HUES48 (cell line): Measurements from ENCODE around the gene PON2.
"Not testable (repeated sequence)": the region's sequence is repeated elsewhere in the genome, so short reads cannot be mapped to it uniquely, and the experiment has no call there.

Source experiments
- H3K27ac ChIP-seq: one replicate; pipeline ENCODE4 v1.7.0; 2013; ENCODE audit warnings: low read depth, low read length, inconsistent platforms
- H3K27me3 ChIP-seq: 2 replicates; pipeline ENCODE4 v1.6.1; 2013; ENCODE audit warnings: mild to moderate bottlenecking, low read length; ENCODE audit not compliant: control insufficient read depth, insufficient read depth
- H3K36me3 ChIP-seq: 2 replicates; pipeline ENCODE4 v1.6.1; 2013; ENCODE audit warnings: low read length; ENCODE audit not compliant: control insufficient read depth, insufficient read depth
- H3K4me1 ChIP-seq: 2 replicates; pipeline ENCODE4 v1.6.1; 2013; ENCODE audit warnings: mild to moderate bottlenecking, low read length; ENCODE audit not compliant: control insufficient read depth, insufficient read depth
- H3K4me3 ChIP-seq: 2 replicates; pipeline ENCODE4 v1.5.1; 2013; ENCODE audit warnings: mild to moderate bottlenecking, low read depth, low read length
- H3K9ac ChIP-seq: 2 replicates; pipeline ENCODE4 v1.6.1; 2013; ENCODE audit warnings: mild to moderate bottlenecking, low read depth, low read length, moderate library complexity
- H3K9me3 ChIP-seq: 2 replicates; pipeline ENCODE4 v1.6.1; 2013; ENCODE audit warnings: low read length; ENCODE audit not compliant: control insufficient read depth, insufficient read depth

The PON2 gene

DNA sequence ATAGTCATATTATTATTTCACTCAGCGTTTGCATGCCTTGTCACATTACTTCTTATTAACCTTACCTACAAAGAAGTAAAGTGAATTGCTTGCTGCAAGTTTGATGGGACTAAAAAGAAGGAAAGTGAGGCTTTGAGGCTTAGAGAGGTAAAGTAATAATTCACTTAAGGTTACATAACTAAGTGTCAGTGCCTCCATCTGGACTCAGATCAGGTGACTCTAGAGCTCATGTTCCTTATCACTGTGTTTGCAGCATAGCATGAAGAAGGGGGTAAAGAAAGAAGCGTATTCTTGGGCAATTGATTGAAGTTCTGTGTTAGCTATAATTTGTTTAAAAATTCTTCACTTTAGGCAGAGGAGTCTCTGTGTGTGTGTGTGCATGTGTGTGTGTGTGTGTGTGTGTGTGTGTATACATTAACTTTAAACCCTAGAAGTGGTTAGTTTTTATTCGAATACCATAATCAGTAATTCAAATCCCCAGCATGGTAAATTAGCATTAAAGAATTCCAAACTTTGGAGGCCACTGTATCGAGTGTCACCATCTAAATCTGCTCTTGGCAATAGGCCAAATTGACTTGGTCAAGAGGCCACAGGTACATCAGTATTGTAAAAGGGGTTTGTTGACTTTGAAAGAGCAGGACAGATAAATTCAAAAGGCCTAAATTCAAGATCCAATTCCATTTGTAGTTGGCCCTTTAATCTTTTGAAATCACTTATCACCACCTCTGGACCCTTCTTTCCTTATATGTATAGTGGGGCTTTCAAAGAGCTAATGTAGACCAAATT is 36.5 kb downstream of the PON2 start:
- H3K27me3 ChIP-seq = peaks cover 11% of the 10 kb centered on the region
- peaks cover 4% of the 10 kb centered on the region; the same call in 1 of the 2 replicates for H3K36me3 ChIP-seq
- no peaks in the 10 kb centered on the region for H3K9me3 ChIP-seq
- no peaks in the 10 kb centered on the region for H3K4me1 ChIP-seq
- no peak overlapping the region for H3K27ac ChIP-seq
- H3K9ac ChIP-seq = no peak overlapping the region
- H3K4me3 ChIP-seq = no peak overlapping the region

DNA sequence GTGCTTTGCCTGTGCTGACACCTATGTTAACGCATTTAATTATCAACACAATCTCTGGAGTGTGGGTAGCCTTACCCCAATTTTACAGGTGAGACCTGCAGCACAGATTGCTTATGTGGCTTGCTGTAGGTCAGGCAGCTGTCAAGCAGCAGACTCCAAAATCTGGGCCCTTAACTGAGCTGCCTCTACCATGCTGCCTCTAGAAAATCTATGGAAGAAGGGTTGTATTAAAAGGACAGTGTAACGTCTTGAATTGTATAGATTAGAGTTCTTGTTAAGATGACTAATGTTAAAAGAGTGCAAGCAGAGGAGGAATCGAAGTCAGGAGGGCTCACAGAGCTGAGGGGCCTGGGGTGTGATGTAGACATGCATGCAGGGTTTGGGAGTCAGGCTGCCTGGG is 37.4 kb downstream of the PON2 start:
- Histone ChIP-seq H3K4me3 (peak overlapping the region; percentile 69; the same call in 1 of the 2 replicates), H3K27ac (no peak overlapping the region), H3K4me1 (no peaks in the 10 kb centered on the region), H3K9me3 (no peaks in the 10 kb centered on the region), H3K36me3 (no peaks in the 10 kb centered on the region), H3K9ac (no peak overlapping the region), H3K27me3 (peaks cover 11% of the 10 kb centered on the region)

- no peak within 1 kb of the TSS for H3K27ac ChIP-seq
- no peaks in the 10 kb centered on the region for H3K36me3 ChIP-seq
- H3K9ac ChIP-seq = peak within 1 kb of the TSS; percentile 53
- H3K27me3 ChIP-seq = peaks cover 11% of the 10 kb centered on the region
- H3K4me3 ChIP-seq = peak within 1 kb of the TSS; percentile 69
- H3K9me3 ChIP-seq = no peaks in the 10 kb centered on the region
- no peaks in the 10 kb centered on the region for H3K4me1 ChIP-seq
Observed at GRCh38 chr7:95396136-95397032, 38.4 kb downstream of the PON2 start, which contains the start of gene PON3. PON3 (minus strand) TSS chr7:95396375; CDS start chr7:95396350, 25 bp downstream.

DNA sequence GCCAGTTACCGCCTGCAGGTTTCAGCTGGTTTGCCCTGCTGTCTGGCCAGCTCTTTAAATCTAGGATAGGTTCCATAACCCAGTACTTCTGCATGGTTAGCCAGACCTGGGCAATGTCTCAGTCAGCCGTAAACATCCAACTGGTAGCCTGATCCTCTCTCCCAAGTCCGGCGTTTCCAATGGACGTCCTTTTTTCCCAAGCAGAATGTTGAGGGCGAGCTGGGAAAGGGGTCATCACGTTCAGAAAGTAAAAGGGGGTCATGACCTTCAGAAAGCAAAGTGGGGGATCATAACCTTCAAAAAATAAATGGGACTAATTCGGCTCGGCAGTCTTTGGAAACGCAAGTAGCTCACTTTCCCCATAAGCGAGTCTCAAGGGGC is 39.1 kb downstream of the PON2 start:
- H3K9ac ChIP-seq = no peak overlapping the region
- H3K27ac ChIP-seq = no peak overlapping the region
- peaks cover 11% of the 10 kb centered on the region for H3K27me3 ChIP-seq
- H3K4me1 ChIP-seq = no peaks in the 10 kb centered on the region
- peak overlapping the region; percentile 69 for H3K4me3 ChIP-seq
- no peaks in the 10 kb centered on the region for H3K36me3 ChIP-seq
- H3K9me3 ChIP-seq = no peaks in the 10 kb centered on the region

- Histone ChIP-seq H3K36me3 (no peaks in the 10 kb centered on the region), H3K27ac (no peak overlapping the region), H3K9ac (no peak overlapping the region), H3K4me1 (no peaks in the 10 kb centered on the region), H3K27me3 (peaks cover 11% of the 10 kb centered on the region), H3K9me3 (no peaks in the 10 kb centered on the region), H3K4me3 (no peak overlapping the region)
Observed at GRCh38 chr7:95394370-95394769, 40.5 kb downstream of the PON2 start.

DNA sequence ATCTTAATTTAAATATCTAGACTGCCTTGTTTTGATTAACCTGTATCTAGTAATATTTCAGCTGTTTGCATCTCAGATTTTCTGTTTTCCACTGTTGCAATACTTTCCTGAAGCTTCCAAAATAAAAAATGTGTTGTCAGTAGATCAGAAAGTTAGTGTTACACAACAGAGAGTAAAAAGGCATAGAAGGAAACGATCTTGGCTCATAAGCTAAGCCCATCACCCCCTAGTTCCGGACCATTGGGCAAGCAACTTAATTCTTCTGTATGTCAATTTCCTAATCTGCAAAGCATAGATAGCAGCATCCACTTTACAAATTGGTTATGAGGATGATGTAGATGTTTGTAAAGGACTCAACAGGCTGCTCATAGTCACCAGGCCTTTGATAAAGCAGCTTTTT is 43.1 kb downstream of the PON2 start:
- Histone ChIP-seq H3K27me3 (peaks cover 3% of the 10 kb centered on the region), H3K27ac (no peak overlapping the region), H3K9ac (no peak overlapping the region), H3K4me3 (no peak overlapping the region), H3K36me3 (no peaks in the 10 kb centered on the region), H3K9me3 (no peaks in the 10 kb centered on the region), H3K4me1 (no peaks in the 10 kb centered on the region)

DNA sequence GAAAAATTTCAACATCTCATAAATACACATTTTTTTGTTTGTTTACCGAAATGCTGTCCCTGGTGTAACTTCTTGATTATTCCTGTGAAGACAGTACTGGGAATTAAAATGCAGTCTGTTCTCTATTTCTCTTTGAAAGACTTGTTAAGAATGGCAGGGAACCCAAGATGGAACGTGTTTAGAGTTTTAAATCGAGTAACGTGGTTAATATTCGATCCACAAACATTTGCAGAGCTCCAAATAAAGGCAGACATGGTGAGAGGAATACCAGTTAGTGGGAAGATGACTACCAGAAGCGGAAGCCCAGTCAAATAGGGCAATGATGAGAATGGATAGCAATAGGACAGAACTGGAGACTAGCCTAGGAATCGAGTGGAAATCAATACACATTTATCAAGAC is 45.3 kb downstream of the PON2 start:
- H3K36me3 ChIP-seq = no peaks in the 10 kb centered on the region
- no peak overlapping the region for H3K9ac ChIP-seq
- no peak overlapping the region for H3K4me3 ChIP-seq
- no peaks in the 10 kb centered on the region for H3K4me1 ChIP-seq
- no peaks in the 10 kb centered on the region for H3K9me3 ChIP-seq
- H3K27ac ChIP-seq = no peak overlapping the region
- no peaks in the 10 kb centered on the region for H3K27me3 ChIP-seq

GRCh38 chr7:95379457-95379856 is 55.4 kb downstream of the PON2 start:
- H3K4me1 ChIP-seq, H3K27me3 ChIP-seq, H3K9ac ChIP-seq, H3K27ac ChIP-seq, H3K4me3 ChIP-seq, H3K36me3 ChIP-seq: not testable (repeated sequence)
- H3K9me3 ChIP-seq = peaks cover 17% of the 10 kb centered on the region

- Histone ChIP-seq H3K27me3 (no peaks in the 10 kb centered on the region), H3K9me3 (peaks cover 17% of the 10 kb centered on the region), H3K27ac (no peak overlapping the region), H3K9ac (no peak overlapping the region), H3K36me3 (no peaks in the 10 kb centered on the region), H3K4me1 (no peaks in the 10 kb centered on the region), H3K4me3 (no peak overlapping the region)
Observed at GRCh38 chr7:95376632-95377400, 58.0 kb downstream of the PON2 start.

DNA sequence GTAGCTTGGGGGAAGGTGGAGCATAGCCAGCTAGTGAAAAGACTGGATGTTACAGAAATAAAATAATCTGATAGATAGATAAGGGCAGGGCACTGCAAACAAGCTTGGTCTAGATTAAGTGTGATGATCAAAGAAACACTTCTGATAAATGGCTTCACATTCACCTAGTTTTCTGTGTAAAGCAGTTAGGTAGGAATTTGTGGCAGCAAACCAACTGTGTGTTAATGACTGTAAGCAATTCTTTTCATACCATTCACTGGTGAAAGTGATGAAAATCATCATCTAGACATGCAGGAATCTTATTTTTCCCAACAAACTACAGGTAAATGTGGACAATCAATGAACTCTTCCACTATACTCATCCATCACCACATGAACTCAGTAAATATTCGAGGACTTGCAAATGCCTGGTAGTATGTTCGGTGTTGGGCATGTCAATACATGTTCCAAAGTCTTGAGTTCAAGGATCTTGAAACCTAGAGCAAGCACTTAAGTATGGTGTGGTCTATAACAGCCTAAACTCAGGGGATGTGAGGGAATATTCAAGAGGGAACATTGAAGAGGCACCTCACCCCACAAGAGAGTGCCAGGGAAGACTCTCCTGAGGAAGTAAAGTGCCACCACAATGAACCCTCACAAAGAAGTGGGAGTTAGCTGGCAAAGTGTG is 59.1 kb downstream of the PON2 start:
- Histone ChIP-seq H3K4me1 (no peaks in the 10 kb centered on the region), H3K36me3 (no peaks in the 10 kb centered on the region), H3K4me3 (no peak overlapping the region), H3K9ac (no peak overlapping the region), H3K27ac (no peak overlapping the region), H3K9me3 (peaks cover 17% of the 10 kb centered on the region), H3K27me3 (no peaks in the 10 kb centered on the region)
